GM21390 (cell line): ENCODE results near the gene GPR3.

Experiments
- ATAC-seq: cut with Tn5 transposase; IDR thresholded peaks from one replicate; pipeline ENCODE4 v1.9.1; 2021; ENCODE audit not compliant: unreplicated experiment

GPR3 gene

GRCh38 chr1:27392096-27392777, at the start of gene GPR3:
Gene GPR3 (plus strand): TSS chr1:27392622. CDS start chr1:27393799, 1,177 bp downstream.
- ATAC-seq: peak; percentile 73

- no peak for ATAC-seq
Observed at GRCh38 chr1:27342778-27343638, 49.4 kb upstream of the GPR3 start.

DNA sequence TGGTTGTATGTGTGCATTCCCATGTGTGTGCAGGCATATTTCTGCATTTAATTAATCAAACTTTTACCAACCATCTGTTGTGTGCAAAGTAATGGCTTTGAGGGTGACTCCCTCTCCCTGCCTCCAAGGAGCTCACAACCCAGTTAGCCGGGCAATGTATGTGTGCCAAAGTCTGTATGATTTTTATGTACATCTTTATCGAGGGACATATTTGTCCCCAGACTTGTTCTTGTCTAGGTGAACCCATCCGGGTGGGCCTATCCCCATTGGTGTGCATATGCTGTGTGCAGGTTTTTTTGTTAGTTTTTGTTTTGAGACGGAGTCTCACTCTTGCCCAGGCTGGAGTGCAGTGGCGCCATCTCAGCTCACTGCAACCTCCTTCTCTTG, 48.8 kb upstream of the GPR3 start:
- no peak for ATAC-seq

GRCh38 chr1:27345272-27345671, 47.1 kb upstream of the GPR3 start:
- no peak for ATAC-seq

- ATAC-seq: no peak
Observed at GRCh38 chr1:27346357-27346756, 46.1 kb upstream of the GPR3 start.

DNA sequence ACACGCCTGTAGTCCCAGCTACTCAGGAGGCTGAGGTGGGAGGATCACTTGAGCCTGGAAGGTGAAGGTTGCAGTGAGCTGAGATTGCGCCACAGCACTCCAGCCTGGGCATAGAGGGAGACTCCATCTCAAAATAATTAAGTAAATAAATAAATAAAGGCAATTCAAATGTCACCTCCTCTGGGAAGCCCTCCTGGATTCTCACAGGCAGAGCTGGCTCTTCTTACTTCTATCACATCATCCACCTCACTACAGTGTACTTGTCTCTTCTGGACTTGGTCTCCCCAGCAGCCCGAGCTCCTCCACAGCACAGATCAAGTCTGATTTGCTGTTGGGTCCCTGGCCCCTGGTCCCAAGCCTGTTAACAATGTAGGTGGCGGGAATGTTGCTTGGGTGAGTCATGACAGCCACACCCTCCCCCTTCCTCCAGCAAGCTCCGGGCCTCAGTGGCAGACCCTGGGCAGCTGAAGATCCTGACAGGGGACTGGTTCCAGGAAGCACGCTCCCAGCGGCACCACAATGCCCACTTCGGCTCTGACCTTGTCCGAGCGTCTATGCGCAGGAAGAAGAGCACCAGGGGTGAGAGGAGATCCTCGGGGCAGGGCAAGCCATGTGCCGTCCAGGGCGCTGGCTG, 45.3 kb upstream of the GPR3 start:
- no peak for ATAC-seq

GRCh38 chr1:27348861-27349783, 43.3 kb upstream of the GPR3 start:
- ATAC-seq: no peak

DNA sequence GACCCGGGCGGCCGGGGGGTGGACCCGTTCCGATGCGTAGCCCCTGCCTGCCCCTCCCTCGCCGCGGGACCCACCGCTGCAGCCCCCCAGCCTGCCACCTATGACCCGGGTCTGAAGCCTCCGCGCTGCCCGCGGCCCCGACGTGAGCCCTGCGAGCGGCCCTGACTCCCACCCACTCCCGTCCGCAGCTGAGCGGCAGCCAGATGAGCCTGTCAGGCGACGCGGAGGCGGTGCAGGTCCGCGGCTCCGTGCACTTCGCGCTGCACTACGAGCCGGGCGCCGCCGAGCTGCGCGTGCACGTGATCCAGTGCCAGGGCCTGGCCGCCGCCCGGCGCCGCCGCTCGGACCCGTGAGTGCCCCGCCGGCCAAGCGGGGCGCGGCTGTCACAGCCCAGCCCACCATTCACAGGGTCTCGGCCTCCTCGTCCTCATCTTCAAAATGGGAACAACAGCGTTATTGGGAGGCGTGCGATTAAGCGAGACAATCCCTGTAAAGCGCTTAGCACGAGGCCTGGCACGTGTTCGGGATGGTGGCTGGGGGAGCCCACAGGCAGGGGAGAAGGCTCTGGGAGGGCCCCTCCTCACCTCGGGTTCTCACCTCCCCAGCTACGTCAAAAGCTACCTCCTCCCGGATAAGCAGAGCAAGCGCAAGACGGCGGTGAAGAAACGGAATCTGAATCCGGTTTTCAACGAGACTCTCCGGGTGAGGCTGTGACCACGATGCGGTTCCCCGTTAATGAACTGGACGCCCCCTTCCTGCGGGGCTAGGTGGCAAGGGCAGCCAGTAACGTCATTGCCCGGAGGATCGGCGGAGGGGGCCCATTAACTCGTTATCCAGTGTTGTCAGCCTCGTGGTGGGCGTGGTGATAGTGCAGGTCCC, 42.4 kb upstream of the GPR3 start:
- no peak for ATAC-seq

DNA sequence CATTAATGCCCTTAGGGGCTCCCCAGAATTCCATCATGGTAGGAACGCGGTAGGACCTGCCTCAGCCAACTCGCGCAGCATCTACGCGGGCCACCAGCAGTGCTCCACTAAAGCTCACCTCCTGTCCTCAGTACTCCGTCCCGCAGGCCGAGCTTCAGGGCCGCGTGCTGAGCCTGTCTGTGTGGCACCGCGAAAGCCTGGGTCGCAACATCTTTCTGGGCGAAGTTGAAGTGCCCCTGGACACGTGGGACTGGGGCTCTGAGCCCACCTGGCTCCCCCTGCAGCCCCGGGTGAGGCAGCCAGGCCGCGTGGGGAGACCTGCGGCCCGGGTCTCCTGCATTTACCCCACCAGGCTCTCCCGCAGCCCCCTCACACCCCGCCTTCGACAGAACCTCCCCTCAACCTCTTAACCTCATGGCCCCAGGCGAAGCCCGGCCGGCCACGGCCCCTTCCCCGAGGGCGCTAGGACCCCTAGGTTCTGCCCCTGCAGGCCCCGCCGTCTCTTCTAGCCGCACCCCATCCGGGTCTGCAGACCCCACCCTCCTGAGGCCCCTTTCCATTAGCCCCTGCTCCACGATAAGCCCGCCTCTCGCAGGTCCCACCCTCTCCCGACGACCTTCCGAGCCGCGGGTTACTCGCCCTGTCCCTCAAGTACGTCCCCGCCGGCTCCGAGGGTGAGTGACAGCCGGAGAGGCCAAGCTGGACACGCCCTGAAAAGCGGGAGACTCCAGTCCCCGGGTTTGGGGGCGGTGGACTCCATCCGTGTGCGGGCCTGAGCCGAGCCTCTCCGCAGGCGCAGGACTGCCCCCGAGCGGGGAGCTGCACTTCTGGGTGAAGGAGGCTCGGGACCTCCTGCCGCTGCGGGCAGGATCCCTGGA, 41.5 kb upstream of the GPR3 start:
- no peak for ATAC-seq

GRCh38 chr1:27351541-27352107, 40.8 kb upstream of the GPR3 start:
- ATAC-seq: no peak

GRCh38 chr1:27353166-27353565, 39.3 kb upstream of the GPR3 start:
- ATAC-seq: no peak

GRCh38 chr1:27353629-27354028, 38.8 kb upstream of the GPR3 start:
- ATAC-seq: no peak

- no peak for ATAC-seq
Observed at GRCh38 chr1:27355683-27356082, 36.7 kb upstream of the GPR3 start.

- no peak for ATAC-seq
Observed at GRCh38 chr1:27356277-27356618, 36.2 kb upstream of the GPR3 start.

DNA sequence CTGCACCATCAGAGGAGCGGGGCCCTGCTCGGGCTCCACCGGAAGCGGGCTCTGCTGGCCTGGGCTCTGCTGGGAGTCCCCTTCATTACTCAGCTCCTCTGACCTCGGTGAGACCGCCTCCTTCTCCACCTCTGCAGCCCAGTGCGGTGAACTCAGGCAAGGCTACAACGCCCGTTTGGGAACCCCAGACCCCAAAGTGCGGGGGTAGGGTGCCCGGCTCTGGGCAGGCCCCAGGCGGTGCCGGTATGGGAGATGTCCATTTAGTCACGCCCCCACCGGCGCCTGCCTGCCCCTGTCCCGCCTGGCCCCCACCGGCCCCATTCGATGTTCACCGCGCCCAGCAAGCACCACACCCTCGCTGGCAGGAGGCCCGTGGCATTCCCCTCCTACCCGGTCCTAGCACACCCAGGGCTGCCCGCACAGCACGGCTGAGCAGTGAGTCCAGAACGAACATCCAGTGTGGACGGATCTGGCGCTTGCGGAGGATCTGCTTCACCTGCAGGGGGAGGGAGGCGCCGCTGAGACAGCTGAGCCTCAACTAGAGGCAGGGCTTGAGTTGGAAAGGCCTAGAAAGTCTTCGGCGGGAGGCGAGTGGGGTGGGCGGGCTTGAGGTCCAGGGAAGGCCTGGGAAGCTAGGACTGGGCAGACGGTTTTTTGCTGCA, 35.7 kb upstream of the GPR3 start:
- ATAC-seq: no peak

GRCh38 chr1:27357281-27358037, 35.0 kb upstream of the GPR3 start:
- ATAC-seq: no peak
